ENCODE results near the gene NDUFV1. TPM values are rescaled to one million over a fixed set of nuclear protein-coding genes. Genes with fewer than 3 reads are reported as not detected.

Gene NDUFV1
- total and polyA plus RNA-seq, 12 donors: 84.2 to 439 (median 244) TPM

GRCh38 chr11:67581469-67581868 lies 25.3 kb upstream of the NDUFV1 start:
- TF ChIP-seq POLR2A (IDR thresholded peaks at IDR 0.05) (no peak), CTCF (IDR thresholded peaks at IDR 0.05) (no peak)
- Histone ChIP-seq H3K27me3 (peaks cover 6% of the 10 kb centered on the region), H3K4me3 (no peak overlapping the region), H3K27ac (no peak overlapping the region), H3K9me3 (replicated peaks in 1 of 3) (no peaks in the 10 kb centered on the region), H3K36me3 (replicated peaks in 1 of 2) (peaks cover 0 to 8% of the 10 kb centered on the region in 2 donors), H3K4me1 (replicated peaks in 1 of 2) (peaks cover 4 to 10% of the 10 kb centered on the region in 2 donors)
- DNase-seq: no peak
- intact Hi-C loops (cut with DNase I): no loop called here
- WGBS, 4 donors: 59 to 66% (median 61%) methylated on average over 11 of the region's 11 CpGs

GRCh38 chr11:67582011-67582410 lies 24.7 kb upstream of the NDUFV1 start:
- intact Hi-C loops (cut with DNase I): no loop called here
- no peak for DNase-seq
- H3K4me1 ChIP-seq (replicated peaks in 1 of 2): peaks cover 4 to 10% of the 10 kb centered on the region in 2 donors
- WGBS, 4 donors: 72 to 77% (median 76%) methylated on average over 4 of the region's 4 CpGs
- H3K4me3 ChIP-seq: no peak overlapping the region
- no peak overlapping the region for H3K27ac ChIP-seq
- peaks cover 0 to 8% of the 10 kb centered on the region in 2 donors for H3K36me3 ChIP-seq (replicated peaks in 1 of 2)
- H3K27me3 ChIP-seq: peaks cover 6% of the 10 kb centered on the region
- TF ChIP-seq POLR2A (IDR thresholded peaks at IDR 0.05) (no peak), CTCF (IDR thresholded peaks at IDR 0.05) (no peak)
- no peaks in the 10 kb centered on the region for H3K9me3 ChIP-seq (replicated peaks in 1 of 3)

- DNase-seq: peak; percentile 86 to 93 (median 90)
- no peaks in the 10 kb centered on the region for H3K9me3 ChIP-seq (replicated peaks in 1 of 3)
- H3K27me3 ChIP-seq: no peaks in the 10 kb centered on the region
- peaks cover 0 to 8% of the 10 kb centered on the region in 2 donors for H3K36me3 ChIP-seq (replicated peaks in 1 of 2)
- H3K4me3 ChIP-seq: peak within 1 kb of the TSS in 2 of 4 donors; percentile 58 to 80
- peaks cover 4 to 10% of the 10 kb centered on the region in 2 donors for H3K4me1 ChIP-seq (replicated peaks in 1 of 2)
- peak; percentile 82 to 87 for TF ChIP-seq POLR2A (IDR thresholded peaks at IDR 0.05)
- TF ChIP-seq CTCF (IDR thresholded peaks at IDR 0.05): peak; percentile 21 to 88 (median 55)
- intact Hi-C loops (cut with DNase I): no loop called here
- WGBS, 4 donors: 2 to 5% (median 2%) methylated on average over 27 to 81 of the region's 81 CpGs
- peak within 1 kb of the TSS; percentile 81 to 96 (median 95) for H3K27ac ChIP-seq
These were observed 23.2 kb upstream of the NDUFV1 start, which contains the start of gene GSTP1 for GRCh38 chr11:67583247-67584204. Gene GSTP1, plus strand, starts transcription at chr11:67583812. Its CDS starts 32 bp downstream, at chr11:67583844.

- peaks cover 4 to 10% of the 10 kb centered on the region in 2 donors for H3K4me1 ChIP-seq (replicated peaks in 1 of 2)
- no peaks in the 10 kb centered on the region for H3K9me3 ChIP-seq (replicated peaks in 1 of 3)
- DNase-seq: peak; percentile 81 to 89 (median 85)
- H3K27ac ChIP-seq: peak overlapping the region; percentile 81 to 96 (median 95)
- no peaks in the 10 kb centered on the region for H3K27me3 ChIP-seq
- intact Hi-C loops (cut with DNase I): no loop called here
- TF ChIP-seq CTCF (IDR thresholded peaks at IDR 0.05) (no peak), POLR2A (IDR thresholded peaks at IDR 0.05) (peak; percentile 7 to 21)
- H3K36me3 ChIP-seq (replicated peaks in 1 of 2): peaks cover 0 to 8% of the 10 kb centered on the region in 2 donors
- WGBS, 4 donors: 15 to 30% (median 17%) methylated on average over 17 to 33 of the region's 33 CpGs
- H3K4me3 ChIP-seq: peak overlapping the region in 2 of 4 donors; percentile 58 to 80
These were observed 22.4 kb upstream of the NDUFV1 start for GRCh38 chr11:67584205-67584880.
